HG02970 (cell line): ENCODE measurements around the gene MNDA.

ENCODE experiments used
- ATAC-seq: cut with Tn5 transposase; IDR thresholded peaks from one replicate; pipeline ENCODE4 v1.9.1; 2021; ENCODE audit warnings: mild to moderate bottlenecking, moderate library complexity, moderate number of reproducible peaks; ENCODE audit not compliant: unreplicated experiment, low FRiP score

Gene MNDA

DNA sequence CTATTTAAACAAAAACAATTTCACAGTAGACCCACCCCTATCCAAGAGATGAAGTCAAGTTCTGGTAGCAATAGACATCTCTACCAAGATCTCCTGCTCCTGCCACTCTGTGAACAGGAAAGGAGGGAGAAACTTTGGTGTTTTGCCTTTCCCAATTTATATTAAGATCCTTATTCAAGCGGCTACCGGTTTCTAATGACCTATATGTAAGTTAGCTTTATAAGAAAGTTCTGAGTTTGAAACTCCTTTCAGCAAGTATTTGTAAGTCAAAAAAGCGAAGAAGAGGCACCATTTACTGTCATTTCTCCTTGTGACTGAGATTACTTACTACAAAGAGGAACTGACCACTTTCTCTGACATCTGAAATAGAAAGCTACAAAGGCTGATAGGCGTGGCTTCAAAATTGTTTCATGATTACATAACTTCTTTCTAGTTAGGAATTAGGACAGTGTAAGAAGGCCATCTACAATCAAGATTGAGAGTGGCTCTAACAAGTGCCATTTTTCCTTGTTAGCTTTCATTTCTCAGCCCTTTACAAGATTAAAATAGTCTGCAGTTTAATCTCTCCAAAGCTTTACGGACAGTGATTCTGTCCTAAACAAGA, at the start of gene MNDA:
Gene MNDA, plus strand, starts transcription at position 448 of the 604 bp plus-strand sequence. CDS start 10,803 bp downstream, outside the sequence.
- peak; percentile 88 for ATAC-seq

DNA sequence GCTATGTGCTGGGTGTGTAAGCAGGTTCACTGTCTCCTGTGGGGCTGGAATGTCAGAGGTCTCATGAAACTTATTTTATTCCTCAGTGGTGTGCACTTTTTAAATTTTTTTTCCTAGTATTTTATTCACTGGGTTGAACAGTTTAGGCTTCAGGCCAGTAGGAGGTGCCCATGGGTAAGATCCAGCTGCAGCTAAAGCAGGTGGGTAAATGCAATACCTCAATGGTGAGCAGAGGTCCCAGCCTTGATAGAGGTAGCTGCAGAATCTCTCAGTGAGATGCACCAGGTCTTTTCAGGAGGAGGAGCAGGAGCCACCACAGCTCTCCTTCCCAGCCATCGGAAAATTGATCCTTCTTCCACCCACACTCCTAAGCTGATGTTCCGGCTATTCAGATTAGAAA, 37.5 kb upstream of the MNDA start:
- ATAC-seq, result no peak

DNA sequence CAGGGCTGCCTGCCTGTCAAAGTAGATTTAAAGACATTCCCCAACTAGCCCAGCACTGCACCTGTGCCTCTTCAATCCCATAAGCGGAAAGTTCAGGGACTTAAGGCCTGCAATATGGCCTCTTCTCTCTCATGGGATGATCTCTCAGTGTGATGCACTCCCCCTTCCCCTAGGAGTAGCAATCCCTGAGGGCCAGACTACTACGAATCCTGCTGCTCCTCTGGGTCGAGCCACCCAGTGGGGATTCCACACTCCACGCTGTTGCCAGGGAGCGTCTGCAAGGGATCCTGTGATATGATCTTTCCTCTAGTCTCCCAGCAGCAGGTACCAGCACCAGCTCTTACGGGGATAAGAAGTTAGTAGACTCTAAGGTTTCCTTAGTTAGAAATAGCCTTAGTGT, 36.9 kb upstream of the MNDA start:
- no peak for ATAC-seq

DNA sequence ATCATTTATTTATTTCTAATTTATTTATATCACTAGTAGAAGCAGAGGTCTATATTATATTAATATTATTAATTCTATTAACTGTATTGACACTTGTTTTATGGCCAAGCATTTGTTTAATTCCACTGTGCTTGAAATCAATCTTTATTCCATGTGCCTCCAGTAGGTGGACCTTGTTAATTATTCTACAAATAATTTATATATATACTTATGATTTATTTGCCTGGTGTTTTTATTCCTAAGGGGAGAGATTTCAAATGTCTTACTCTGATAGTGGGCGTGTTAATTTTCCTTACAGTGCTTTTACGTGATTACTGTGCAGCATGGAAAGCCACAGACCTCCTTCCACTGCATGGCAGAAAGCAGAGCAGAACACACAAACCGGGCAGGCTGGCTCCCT, 32.6 kb upstream of the MNDA start:
- ATAC-seq, result no peak

DNA sequence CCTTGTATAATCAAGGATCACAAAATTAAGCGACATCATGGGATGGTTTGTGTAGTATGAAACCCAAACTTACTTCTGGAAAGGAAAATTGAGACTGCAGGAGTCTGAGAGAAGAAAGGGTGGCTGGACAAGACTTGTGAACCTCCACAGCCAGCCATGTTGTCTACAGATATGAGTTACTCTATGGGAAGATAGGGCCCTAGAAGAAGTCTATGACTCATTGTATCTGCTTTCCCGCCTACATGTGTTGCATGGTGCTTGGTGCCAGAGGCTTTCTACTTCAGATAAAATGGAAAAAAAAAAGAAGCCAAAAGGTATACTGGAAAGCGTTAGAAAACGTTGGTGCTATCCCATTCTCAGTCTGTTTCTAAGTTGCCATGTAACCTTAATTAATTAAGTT, 31.5 kb upstream of the MNDA start:
- ATAC-seq, result no peak

DNA sequence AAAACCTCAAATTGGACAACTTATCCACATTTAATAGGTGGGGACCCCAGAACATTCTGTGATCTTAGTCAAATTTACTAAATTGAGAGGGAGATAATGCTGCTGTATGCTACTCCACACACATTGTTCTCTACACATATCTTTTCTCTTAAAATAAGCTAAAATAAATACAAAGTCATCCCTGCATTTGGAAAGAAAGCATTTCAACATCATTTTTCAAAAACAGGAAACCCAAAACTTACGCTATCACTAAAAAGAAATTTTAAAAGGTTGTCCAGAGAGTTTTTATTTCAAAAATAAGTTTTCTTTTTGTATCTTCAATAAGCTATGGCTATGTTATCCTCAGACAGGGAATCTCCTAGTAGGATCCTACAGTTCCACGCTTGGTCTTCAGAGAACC, 30.6 kb upstream of the MNDA start:
- ATAC-seq, result no peak

DNA sequence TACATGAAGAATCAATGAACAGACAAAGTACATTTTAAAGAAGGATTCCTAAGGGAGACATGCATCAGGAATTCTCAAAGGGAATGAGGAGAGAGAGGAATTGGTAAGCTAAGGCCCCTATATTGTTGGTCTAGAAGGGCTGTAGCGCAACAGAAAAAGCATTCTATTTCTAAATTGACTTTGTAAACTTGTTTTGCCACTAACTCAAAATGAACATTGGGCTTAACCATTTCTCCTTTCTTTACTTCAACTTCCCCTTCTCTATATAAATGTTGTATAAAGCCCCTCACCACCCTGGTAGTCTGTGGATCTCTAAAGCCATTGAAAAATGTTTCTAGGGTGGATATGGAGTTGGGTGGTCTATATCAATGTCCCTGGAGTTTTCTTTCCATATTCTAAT, 29.8 kb upstream of the MNDA start:
- ATAC-seq, result no peak

DNA sequence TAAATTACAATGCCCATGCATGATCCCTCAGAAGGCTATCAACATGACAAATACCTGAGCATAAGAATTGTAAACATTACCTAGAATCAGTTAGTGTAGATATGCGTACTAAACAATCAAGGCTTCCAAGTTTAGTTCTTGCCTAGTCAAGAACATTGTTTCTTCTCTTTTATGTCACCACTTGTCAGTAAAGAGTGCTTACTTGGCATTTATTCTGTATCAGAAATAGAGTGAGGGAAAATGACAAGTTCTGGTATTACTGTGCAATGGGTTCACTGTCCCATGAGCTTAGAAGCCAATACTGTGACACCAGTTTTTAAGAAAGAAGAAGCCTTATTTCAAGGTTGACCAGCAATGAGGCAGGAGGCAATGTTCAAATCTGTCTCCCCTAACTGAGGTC, 27.5 kb upstream of the MNDA start:
- no peak for ATAC-seq

DNA sequence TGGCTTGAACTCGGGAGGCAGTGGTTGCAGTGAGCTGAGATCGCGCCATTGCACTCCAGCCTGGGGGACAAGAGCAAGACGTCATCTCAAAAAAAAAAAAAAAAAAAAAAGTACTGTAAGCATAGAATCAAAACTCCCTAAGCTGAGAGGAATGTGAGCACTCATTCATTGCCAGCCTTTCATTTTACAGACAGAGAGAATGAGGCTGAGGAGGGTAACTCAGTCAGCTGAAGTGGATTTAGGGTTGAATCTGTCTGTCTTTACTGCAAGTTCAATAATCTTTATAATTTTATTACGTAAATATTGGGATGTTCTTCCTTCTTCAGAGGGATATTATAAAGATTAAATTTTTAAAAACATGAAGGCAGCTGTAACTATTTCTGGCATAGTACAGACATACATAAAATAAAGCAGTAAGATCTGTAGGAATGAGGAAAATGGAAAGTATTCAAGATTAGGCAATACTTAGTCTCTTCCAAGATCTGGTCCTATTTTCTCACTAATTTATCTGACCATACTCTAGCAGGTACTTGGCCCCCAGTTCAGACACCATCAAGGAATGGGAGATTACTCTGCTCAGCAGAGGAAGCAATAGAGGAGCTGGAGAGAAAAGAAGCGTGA, 24.1 kb upstream of the MNDA start:
- no peak for ATAC-seq

DNA sequence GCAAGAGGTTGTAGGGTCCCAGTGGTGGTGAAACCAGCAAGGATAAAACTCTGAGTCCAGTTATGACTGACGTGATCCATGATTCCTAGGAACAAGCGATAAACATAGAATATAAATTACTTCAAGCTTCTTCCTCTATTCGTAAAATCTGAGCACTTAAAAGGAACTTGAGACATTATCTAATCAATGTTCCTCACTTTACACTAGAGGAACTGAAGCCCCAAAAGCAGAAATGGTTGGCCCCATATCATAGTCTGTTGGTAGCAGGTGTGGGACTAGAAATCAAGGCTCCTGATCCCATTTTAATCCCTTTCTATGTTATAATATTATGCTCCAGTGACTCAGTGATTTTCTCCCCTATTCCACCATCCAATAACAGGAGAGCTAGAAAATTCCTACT, 21.9 kb upstream of the MNDA start:
- no peak for ATAC-seq

DNA sequence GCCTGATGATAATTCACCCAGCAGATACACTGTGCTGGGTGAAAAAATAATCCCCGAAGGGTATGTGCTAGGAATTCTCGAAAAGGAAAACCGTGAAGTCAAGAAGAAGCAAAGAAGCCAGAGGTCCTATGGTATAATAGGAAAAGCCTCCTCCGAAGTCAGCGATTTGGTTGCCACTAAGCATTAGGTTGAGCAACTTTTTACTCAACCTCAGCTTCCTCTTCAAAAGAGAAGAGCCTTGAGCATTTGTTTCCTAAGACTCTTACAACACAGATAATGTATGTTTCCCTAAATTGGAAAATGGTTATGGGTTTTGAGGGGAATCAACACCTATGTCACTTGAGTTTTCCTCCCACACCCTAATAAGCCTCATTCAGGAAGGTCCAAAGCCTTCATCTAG, 21.3 kb upstream of the MNDA start:
- ATAC-seq, result no peak

DNA sequence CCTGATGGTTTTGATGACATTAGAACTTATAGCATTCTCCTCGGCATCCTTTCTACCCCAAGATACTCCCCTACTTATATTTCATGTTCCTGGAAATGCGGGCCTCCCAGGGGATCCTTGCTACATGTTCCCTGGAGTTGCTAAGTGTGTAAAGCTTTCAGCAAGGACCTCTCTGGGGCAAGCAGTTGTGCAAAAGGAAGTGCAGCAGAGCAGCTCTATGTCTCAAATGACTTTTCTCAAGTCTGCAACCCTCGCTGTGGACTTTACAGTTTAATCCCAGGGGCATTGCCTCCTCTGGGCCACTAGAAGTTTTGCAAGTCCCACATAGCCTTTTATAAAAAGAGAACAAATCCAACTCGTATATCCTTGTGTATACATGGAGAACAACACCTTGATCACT, 20.8 kb upstream of the MNDA start:
- no peak for ATAC-seq

DNA sequence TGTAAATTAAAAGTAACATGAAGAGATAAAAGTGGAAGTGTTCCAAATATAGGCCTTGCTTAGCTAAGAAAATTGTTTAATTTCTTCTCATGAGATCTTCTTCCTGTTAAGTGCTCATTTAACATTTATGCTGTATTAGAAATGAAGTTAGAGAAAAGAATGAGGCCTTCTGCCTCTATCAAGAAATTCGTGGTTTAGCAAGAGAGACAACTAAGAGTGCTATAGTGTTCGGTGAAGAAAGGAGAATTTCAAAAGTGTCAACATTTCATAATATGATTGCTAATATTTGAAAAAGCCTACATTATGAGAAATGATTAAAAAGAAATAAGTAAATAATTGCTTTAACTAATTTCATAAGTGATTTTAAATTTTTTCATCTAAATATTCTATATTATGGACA, 18.8 kb upstream of the MNDA start:
- ATAC-seq, result no peak

DNA sequence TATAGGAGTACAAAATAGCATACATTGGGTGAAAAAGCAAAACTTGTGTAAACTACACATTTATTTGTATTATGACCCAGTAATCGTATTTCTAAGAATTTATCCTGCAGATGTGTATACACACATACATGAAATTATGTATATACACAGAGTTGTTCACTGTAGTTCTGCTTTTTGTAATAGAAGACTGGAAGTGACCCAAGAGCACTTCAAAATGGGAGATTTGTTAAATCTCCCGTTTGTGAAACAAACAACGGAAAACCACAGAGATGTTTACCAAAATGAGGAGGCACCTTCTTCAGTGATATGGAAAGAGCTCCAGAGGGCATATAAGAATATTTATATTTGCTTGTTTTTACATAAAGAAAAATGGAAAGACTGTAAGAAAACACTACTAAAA, 18.0 kb upstream of the MNDA start:
- ATAC-seq, result no peak

DNA sequence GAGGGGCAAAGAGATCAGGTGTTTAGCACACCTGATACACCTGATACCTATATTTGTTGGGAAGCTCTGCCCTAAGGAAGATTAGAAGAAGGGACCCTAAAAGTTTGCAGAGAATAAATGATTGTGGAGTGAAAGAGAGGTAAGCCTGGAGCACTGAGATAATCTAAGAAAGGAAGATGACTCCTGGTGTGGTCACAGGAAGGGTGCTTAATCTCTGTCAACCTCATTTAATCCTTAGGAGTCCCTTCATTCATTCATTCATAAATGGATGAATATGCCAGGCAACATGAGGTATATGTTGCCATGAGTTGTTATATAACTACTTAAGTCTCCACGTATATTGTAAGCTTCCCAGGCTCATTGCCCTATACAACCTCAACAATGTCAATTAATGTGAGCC, 16.2 kb upstream of the MNDA start:
- no peak for ATAC-seq

DNA sequence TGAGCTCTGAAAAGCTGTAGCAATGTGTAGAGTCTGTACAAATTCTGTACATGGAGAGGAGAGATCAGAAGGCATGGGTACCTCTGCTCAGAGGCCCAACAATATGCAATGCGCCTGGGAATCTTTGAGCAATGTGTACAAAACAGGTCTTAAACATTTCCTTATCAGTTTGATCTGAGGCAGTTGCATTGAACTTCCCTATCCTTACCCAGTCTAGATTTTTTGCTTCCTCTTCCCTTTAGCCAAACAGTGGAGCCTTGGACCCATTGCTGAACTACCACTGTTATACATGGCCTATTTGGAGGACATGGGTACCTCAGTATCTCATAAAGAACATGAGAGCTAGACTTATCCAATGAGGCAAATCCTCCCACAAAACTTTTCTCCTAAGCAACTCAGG, 12.6 kb upstream of the MNDA start:
- ATAC-seq, result no peak

DNA sequence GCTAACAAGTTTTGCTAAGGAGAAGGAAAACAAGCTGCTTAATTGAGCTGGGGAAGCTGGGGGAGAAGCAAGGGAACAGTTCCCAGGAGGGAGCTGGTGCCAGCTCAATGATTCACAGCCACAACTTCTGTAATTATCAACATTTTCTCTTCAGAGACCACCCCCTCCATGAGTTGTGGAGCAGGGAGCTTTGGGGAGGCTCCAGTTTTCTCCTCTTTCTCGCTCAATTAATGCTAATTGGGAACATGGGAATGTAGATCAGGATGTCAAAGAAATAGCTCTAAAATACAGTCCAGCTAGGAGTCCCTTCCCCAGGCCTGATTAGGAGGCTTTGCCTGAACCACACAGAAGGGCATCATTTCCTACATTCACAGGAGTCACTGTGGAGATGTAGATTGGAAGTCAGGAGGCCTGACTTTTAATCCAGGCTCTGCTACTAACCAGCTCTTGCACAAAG, 12.1 kb upstream of the MNDA start:
- ATAC-seq, result no peak

DNA sequence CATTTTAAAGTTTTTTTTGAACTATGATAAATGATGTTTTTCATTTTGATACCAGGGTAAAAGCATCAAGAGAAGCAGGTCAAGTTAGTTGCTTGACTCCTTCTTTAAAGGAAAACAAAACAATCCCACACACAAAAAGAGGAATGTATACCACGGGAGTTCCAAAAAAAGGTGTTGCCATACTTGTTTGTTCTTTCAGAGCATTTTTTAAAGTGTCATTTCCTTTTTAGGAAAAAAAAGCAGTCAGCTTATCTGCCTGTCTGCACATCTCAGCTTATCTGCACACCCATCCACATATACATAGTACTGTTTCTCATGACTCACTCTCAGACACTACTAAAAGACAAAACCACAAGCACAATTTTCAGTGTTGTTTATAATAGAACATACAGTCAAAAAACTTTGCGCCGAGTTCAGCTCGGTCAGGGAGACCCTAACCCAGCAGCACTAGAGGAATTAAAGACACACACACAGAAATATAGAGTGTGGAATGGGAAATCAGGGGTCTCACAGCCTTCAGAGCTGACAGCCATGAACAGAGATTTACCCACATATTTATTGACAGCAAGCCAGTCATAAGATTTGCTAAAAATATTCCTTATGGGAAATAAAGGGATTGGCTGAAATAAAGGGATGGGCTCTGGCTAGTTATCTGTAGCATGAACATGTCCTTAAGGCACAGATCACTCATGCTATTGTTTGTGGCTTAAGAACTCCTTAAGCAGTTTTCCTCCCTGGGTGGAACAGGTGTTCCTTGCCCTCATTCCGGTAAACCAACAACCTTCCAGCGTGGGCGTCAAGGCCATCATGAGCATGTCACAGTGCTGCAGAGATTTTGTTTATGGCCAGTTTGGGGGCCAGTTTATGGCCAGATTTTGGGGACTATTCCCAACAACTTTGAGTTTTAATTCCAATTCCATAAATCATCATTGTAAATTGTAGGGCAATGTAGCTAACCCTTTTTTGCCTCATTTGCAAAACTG, 11.4 kb upstream of the MNDA start:
- ATAC-seq, result peak; percentile 83

DNA sequence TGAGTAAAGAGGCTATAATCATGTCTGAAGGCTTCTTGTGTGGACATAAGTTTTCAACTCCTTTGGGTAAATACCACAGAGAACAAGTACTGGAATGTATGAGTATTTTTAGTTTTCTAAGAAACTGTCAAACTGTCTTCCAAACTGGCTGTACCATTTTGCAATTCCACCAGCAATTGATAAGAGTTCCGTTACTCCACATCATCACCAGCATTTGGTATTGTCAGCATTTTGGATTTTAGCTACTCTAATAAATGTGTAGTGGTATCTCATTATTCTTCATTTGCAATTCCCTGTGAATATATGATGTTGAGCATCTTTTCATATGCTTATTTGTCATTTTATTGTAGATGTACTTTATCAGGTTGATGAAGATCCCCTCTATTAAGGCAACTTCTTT, 9.4 kb upstream of the MNDA start:
- no peak for ATAC-seq

DNA sequence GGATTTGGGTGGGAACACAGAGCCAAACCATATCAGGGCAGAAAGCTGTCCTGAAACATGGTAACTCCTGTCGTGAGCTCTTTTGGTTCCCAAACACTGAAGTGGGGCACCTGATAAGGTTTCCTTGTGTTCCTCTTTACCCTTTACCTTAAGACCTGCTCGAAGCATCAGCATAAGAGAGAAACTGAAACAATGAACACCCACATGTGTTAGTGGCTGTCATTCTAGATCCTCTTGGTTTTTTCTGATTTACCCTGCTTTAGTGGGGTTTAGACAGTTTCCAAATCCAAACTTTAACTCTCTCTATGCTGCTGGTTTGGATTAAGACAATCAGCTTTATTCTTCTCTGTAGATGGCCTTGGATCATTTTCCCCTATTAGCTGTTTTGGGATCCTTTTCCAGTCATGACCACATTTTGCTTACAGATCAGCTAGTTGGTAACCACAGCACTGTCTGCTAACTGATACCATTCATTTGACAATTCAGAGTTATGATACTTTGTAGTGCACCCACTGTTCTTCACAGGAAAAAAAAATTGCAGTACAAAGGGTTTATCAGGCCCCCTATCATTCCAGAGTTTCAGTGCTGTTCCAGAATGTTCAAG, 975 bp upstream of the MNDA start:
- peak; percentile 27 for ATAC-seq

DNA sequence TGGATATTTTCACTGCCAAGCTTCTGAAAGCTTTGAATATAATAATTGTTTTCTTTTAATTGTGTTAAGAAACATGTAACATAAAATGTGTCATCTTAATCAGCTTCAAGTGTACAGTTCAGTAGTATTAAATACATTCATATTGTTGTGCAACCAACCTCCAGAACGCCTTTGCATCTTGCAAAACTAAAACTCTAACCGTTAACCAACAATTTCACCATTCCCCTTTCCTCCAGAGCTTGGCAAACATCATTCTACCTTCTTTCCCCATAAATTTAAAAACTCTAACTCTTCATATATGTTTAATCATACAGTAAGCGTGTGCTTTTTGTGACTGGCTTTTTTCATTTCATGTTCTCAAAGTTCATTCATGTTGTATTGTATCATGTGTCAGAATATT, 2.1 kb downstream of the MNDA start:
- no peak for ATAC-seq
